Stimulated activated CD4-positive, alpha-beta T cell treated with anti-CD3 and anti-CD28 coated beads, Interleukin-15, amount 100 ng/mL, for 48 hours (primary cell): ENCODE results near the gene KBTBD4.
A peak's percentile ranks its signal among the peaks of the same experiment; 100 is the strongest.
"Not testable (repeated sequence)": the region's sequence is repeated elsewhere in the genome, so short reads cannot be mapped to it uniquely, and the experiment has no call there.

ENCODE experiments used
- DNase-seq, 2 donors: peaks; one replicate each; pipeline ENCODE4 v3.0.0-alpha.2; 2020; ENCODE audit warnings: low read depth in 2 of 2

The KBTBD4 gene

GRCh38 chr11:47589977-47590861 lies 11.4 kb upstream of the KBTBD4 start:
- no peak for DNase-seq

GRCh38 chr11:47589584-47589976 lies 10.8 kb upstream of the KBTBD4 start:
- DNase-seq: no peak

GRCh38 chr11:47589118-47589517 lies 10.3 kb upstream of the KBTBD4 start:
- no peak for DNase-seq

- DNase-seq: no peak
Observed at GRCh38 chr11:47587723-47588326, 9.1 kb upstream of the KBTBD4 start.

GRCh38 chr11:47587039-47587716 lies 8.4 kb upstream of the KBTBD4 start:
- DNase-seq: no peak

GRCh38 chr11:47586098-47586855 lies 7.5 kb upstream of the KBTBD4 start, which contains the start of gene FAM180B:
TSS of gene FAM180B (plus strand) at chr11:47586678. CDS start at chr11:47586769, 91 bp downstream.
- DNase-seq: no peak

GRCh38 chr11:47583844-47584243 lies 5.1 kb upstream of the KBTBD4 start:
- no peak for DNase-seq

- DNase-seq: no peak
Observed at GRCh38 chr11:47577460-47578041, 1.2 kb downstream of the KBTBD4 start.

- no peak for DNase-seq
Observed at GRCh38 chr11:47573321-47573720, 5.4 kb downstream of the KBTBD4 start.

- DNase-seq: no peak
Observed at GRCh38 chr11:47572715-47573255, 6.0 kb downstream of the KBTBD4 start.

GRCh38 chr11:47571895-47572294 lies 6.9 kb downstream of the KBTBD4 start:
- DNase-seq: no peak

GRCh38 chr11:47571357-47571729 lies 7.4 kb downstream of the KBTBD4 start:
- no peak for DNase-seq

GRCh38 chr11:47570651-47571356 lies 8.0 kb downstream of the KBTBD4 start:
- DNase-seq: no peak

- DNase-seq: no peak
Observed at GRCh38 chr11:47569646-47570045, 9.1 kb downstream of the KBTBD4 start.

GRCh38 chr11:47566149-47566698 lies 12.5 kb downstream of the KBTBD4 start:
- no peak for DNase-seq

GRCh38 chr11:47565340-47566148 lies 13.2 kb downstream of the KBTBD4 start, which contains the start of gene PTPMT1:
TSS of gene PTPMT1 (plus strand) at chr11:47565599. CDS start at chr11:47565623, 24 bp downstream.
- peak; percentile 51 to 59 for DNase-seq

GRCh38 chr11:47564933-47565339 lies 13.8 kb downstream of the KBTBD4 start:
- no peak for DNase-seq

GRCh38 chr11:47564366-47564765 lies 14.4 kb downstream of the KBTBD4 start:
- not testable (repeated sequence) for DNase-seq

GRCh38 chr11:47562393-47562792 lies 16.4 kb downstream of the KBTBD4 start:
- not testable (repeated sequence) for DNase-seq
